Neural cell (in vitro differentiated cells): ENCODE results near the gene ADH6. TPM values are rescaled to one million over a fixed set of nuclear protein-coding genes. Genes with fewer than 3 reads are reported as not detected.

Experiments
- H2AFZ ChIP-seq: fragments of 200-600, 300-800 bp; sonication (generic), shearing (Covaris generic); 2 replicates; pipeline ENCODE4 v1.6.0; 2014; ENCODE audit warnings: low read depth, mild to moderate bottlenecking, antibody characterized with exemption, low read length, moderate library complexity
- H3F3A ChIP-seq: fragments of 200-600 bp; shearing (Covaris generic); 2 replicates; pipeline ENCODE4 v1.6.1; 2016; ENCODE audit warnings: mild to moderate bottlenecking, moderate library complexity, mixed read lengths, antibody characterized with exemption, low read length; ENCODE audit not compliant: insufficient read depth, poor library complexity, severe bottlenecking
- H3K27ac ChIP-seq: fragments of 200-600, 300-800 bp; sonication (generic), shearing (Covaris generic); 2 replicates; pipeline ENCODE4 v1.5.1; 2014; ENCODE audit warnings: mild to moderate bottlenecking, low read length, moderate library complexity
- H3K27me3 ChIP-seq: fragments of 300-800, 200-600 bp; sonication (generic), shearing (Covaris generic); 2 replicates; pipeline ENCODE4 v1.6.0; 2014; ENCODE audit warnings: mild to moderate bottlenecking, low read depth, low read length, moderate library complexity; ENCODE audit not compliant: insufficient read depth
- H3K36me3 ChIP-seq: fragments of 300-800, 200-600 bp; sonication (generic), shearing (Covaris generic); 2 replicates; pipeline ENCODE4 v1.5.1; 2014; ENCODE audit warnings: mild to moderate bottlenecking, antibody characterized with exemption, low read length, moderate library complexity; ENCODE audit not compliant: insufficient read depth
- H3K4me2 ChIP-seq: fragments of 300-800, 200-600 bp; sonication (generic), shearing (Covaris generic); 2 replicates; pipeline ENCODE4 v1.6.0; 2014; ENCODE audit warnings: mild to moderate bottlenecking, low read length
- H3K4me3 ChIP-seq: fragments of 300-800, 200-600 bp; sonication (generic), shearing (Covaris generic); 2 replicates; pipeline ENCODE4 v1.5.1; 2014; ENCODE audit warnings: mild to moderate bottlenecking, low read length, moderate library complexity
- H3K79me2 ChIP-seq: fragments of 200-600 bp; shearing (Covaris generic); replicated peaks from 2 replicates; pipeline ENCODE4 v1.6.0; 2014; ENCODE audit warnings: mild to moderate bottlenecking, low read length, moderate library complexity; ENCODE audit not compliant: insufficient read depth
- H3K9ac ChIP-seq: fragments of 300-800, 200-600 bp; sonication (generic), shearing (Covaris generic); 2 replicates; pipeline ENCODE4 v1.6.1; 2016; ENCODE audit warnings: mild to moderate bottlenecking, low read length, mixed read lengths
- H3K9me2 ChIP-seq: fragments of 200-600 bp; shearing (Covaris generic); 2 replicates; pipeline ENCODE4 v1.6.1; 2016; ENCODE audit warnings: mild to moderate bottlenecking, low read length, mixed read lengths; ENCODE audit not compliant: insufficient read depth
- H3K9me3 ChIP-seq: fragments of 200-600, 300-800 bp; sonication (generic), shearing (Covaris generic); 2 replicates; pipeline ENCODE4 v1.6.1; 2016; ENCODE audit warnings: mild to moderate bottlenecking, mixed run types, low read length, moderate library complexity, mixed read lengths
- H4K20me1 ChIP-seq: fragments of 200-600 bp; shearing (Covaris generic); 2 replicates; pipeline ENCODE4 v1.6.1; 2016; ENCODE audit warnings: mild to moderate bottlenecking, mixed run types; ENCODE audit not compliant: insufficient read depth
- CTCF ChIP-seq: fragments of 450-650 bp; IDR thresholded peaks from 2 replicates; pipeline ENCODE4 v1.5.1; 2014; ENCODE audit warnings: antibody characterized with exemption, mild to moderate bottlenecking, moderate library complexity; ENCODE audit not compliant: poor library complexity, severe bottlenecking
- EP300 ChIP-seq: fragments of 450-650 bp; conservative IDR thresholded peaks from 2 replicates; pipeline ENCODE4 v1.6.1; 2014; ENCODE audit warnings: antibody characterized with exemption, mild to moderate bottlenecking, moderate library complexity; ENCODE audit not compliant: poor library complexity, severe bottlenecking
- EZH2 ChIP-seq: fragments of 200-600, 300-800 bp; shearing (Covaris generic), sonication (generic); IDR thresholded peaks from 2 replicates; pipeline ENCODE4 v1.6.1; 2014; ENCODE audit warnings: antibody characterized with exemption, low read length, borderline replicate concordance, mild to moderate bottlenecking; ENCODE audit not compliant: insufficient read depth, poor library complexity, severe bottlenecking
- MXI1 ChIP-seq: fragments of 450-650 bp; conservative IDR thresholded peaks from 2 replicates; pipeline ENCODE4 v1.6.1; 2014; ENCODE audit warnings: antibody characterized with exemption, mild to moderate bottlenecking; ENCODE audit not compliant: poor library complexity, severe bottlenecking
- POLR2AphosphoS5 ChIP-seq: IDR thresholded peaks from 2 replicates; pipeline ENCODE4 v1.6.1; 2012
- RAD21 ChIP-seq: fragments of 450-650 bp; conservative IDR thresholded peaks from 2 replicates; pipeline ENCODE4 v1.6.1; 2014; ENCODE audit warnings: antibody characterized with exemption, mild to moderate bottlenecking, moderate library complexity
- REST ChIP-seq: IDR thresholded peaks from 2 replicates; pipeline ENCODE4 v1.6.1; 2012; ENCODE audit warnings: borderline replicate concordance
- SMC3 ChIP-seq: fragments of 450-650 bp; conservative IDR thresholded peaks from 2 replicates; pipeline ENCODE4 v1.6.1; 2014; ENCODE audit warnings: antibody characterized with exemption, mild to moderate bottlenecking, moderate library complexity; ENCODE audit not compliant: poor library complexity
- TAF1 ChIP-seq: IDR thresholded peaks from 2 replicates; pipeline ENCODE4 v1.6.1; 2012; ENCODE audit warnings: low read depth
- polyA plus RNA-seq: library from polyadenylated mRNA; depleted of rRNA; stranded (reverse); fragments of >200 nt; gene quantifications from 2 replicates; pipeline ENCODE4 v1.2.3, GENCODE V29; 2014

The ADH6 gene
- polyA plus RNA-seq, 1 donor from 2014 or later: not detected

- no peak overlapping the region for H3K4me2 ChIP-seq
- no peak overlapping the region for H3K4me3 ChIP-seq
- no peaks in the 10 kb centered on the region for H3K79me2 ChIP-seq
- no peak overlapping the region for H2AFZ ChIP-seq
- no peaks in the 10 kb centered on the region for H3K36me3 ChIP-seq
- no peak for TF ChIP-seq RAD21
- no peak for TF ChIP-seq SMC3
- no peak for TF ChIP-seq REST
- TF ChIP-seq POLR2AphosphoS5: no peak
- TF ChIP-seq EZH2: no peak
- no peak for TF ChIP-seq MXI1
- TF ChIP-seq CTCF: no peak
- no peak for TF ChIP-seq TAF1
- no peak for TF ChIP-seq EP300
- no peaks in the 10 kb centered on the region for H3K9me2 ChIP-seq
- H3K27ac ChIP-seq: no peak overlapping the region
- no peaks in the 10 kb centered on the region for H3K9me3 ChIP-seq
- no peaks in the 10 kb centered on the region for H4K20me1 ChIP-seq
- H3K27me3 ChIP-seq: no peaks in the 10 kb centered on the region
- H3F3A ChIP-seq: no peaks in the 10 kb centered on the region
- H3K9ac ChIP-seq: no peak overlapping the region
Observed at GRCh38 chr4:99205153-99205979, 13.7 kb downstream of the ADH6 start.

- Histone ChIP-seq H3K36me3 (no peaks in the 10 kb centered on the region), H3K4me2 (no peak overlapping the region), H3K27me3 (no peaks in the 10 kb centered on the region), H3K9me3 (no peaks in the 10 kb centered on the region), H2AFZ (no peak overlapping the region), H3K9ac (no peak overlapping the region), H3K4me3 (no peak overlapping the region), H3K9me2 (no peaks in the 10 kb centered on the region), H4K20me1 (no peaks in the 10 kb centered on the region), H3F3A (no peaks in the 10 kb centered on the region), H3K79me2 (no peaks in the 10 kb centered on the region), H3K27ac (no peak overlapping the region)
- TF ChIP-seq EZH2: no peak
Observed at GRCh38 chr4:99202536-99202935, 16.5 kb downstream of the ADH6 start.
